SK-N-SH (cell line): ENCODE results near the gene KRT23. TPM values are rescaled to one million over a fixed set of nuclear protein-coding genes. Genes with fewer than 3 reads are reported as not detected.

Experiments
- CTCF ChIA-PET: fragments of 300-600, 350-600 bp; formaldehyde crosslinking; extraction: SDS; loops from one replicate; lab custom pipeline; 2021; lab: Yijun Ruan, JAX
- POLR2A ChIA-PET: fragments of 350-600 bp; sonication (Branson Sonifier 250); formaldehyde crosslinking; extraction: SDS; loops from one replicate; lab custom pipeline; 2020; ENCODE audit warnings: antibody characterized with exemption, inconsistent platforms; lab: Yijun Ruan, JAX
- DNase-seq: peaks from one replicate; pipeline ENCODE4 v3.0.0; 2012
- H2AFZ ChIP-seq: fragments of 200-600 bp; sonication (generic); 2 replicates; pipeline ENCODE4 v1.8.1; 2016; ENCODE audit warnings: antibody characterized with exemption, mild to moderate bottlenecking, low read depth
- H3F3A ChIP-seq: fragments of 200-600 bp; sonication (generic); replicated peaks from 2 replicates; pipeline ENCODE3; 2016; ENCODE audit warnings: antibody characterized with exemption, mild to moderate bottlenecking; ENCODE audit not compliant: insufficient read depth
- H3K27ac ChIP-seq, 2 experiments: fragments of 200-500 bp in 1 of 2; fragments of 200-600 bp in 1 of 2; sonication (Bioruptor generic) in 1 of 2; sonication (generic), shearing (Covaris generic) in 1 of 2; 2 replicates each; pipeline versions ENCODE4 v1.5.1 to v1.6.1; 2014 to 2016; ENCODE audit warnings: low read depth in 2 of 2, inconsistent platforms in 1 of 2, low read length in 1 of 2, mild to moderate bottlenecking in 1 of 2, mixed read lengths in 1 of 2
- H3K27me3 ChIP-seq: fragments of 200-600 bp; sonication (generic), shearing (Covaris generic); 2 replicates; pipeline ENCODE4 v1.6.1; 2016; ENCODE audit warnings: mixed run types; ENCODE audit not compliant: insufficient read depth
- H3K36me3 ChIP-seq, 2 experiments: fragments of 200-500 bp in 1 of 2; fragments of 200-600 bp in 1 of 2; sonication (Bioruptor generic) in 1 of 2; sonication (generic) in 1 of 2; replicated peaks in 1 of 2; 2 replicates each; pipeline versions ENCODE3 to v1.5.1; 2014 to 2016; ENCODE audit warnings: low read length in 1 of 2, mild to moderate bottlenecking in 1 of 2; ENCODE audit not compliant: insufficient read depth in 2 of 2, control insufficient read depth in 1 of 2
- H3K4me1 ChIP-seq, 2 experiments: fragments of 200-500 bp in 1 of 2; fragments of 200-600 bp in 1 of 2; sonication (Bioruptor generic) in 1 of 2; sonication (generic), shearing (Covaris generic) in 1 of 2; 2 replicates each; pipeline versions ENCODE4 v1.5.1 to v1.6.1; 2014 to 2016; ENCODE audit warnings: low read depth in 1 of 2, low read length in 1 of 2, mixed run types in 1 of 2; ENCODE audit not compliant: insufficient read depth in 2 of 2, control insufficient read depth in 1 of 2
- H3K4me2 ChIP-seq: fragments of 200-600 bp; sonication (generic), shearing (Covaris generic); 2 replicates; pipeline ENCODE4 v1.6.1; 2017; ENCODE audit warnings: mixed run types
- H3K4me3 ChIP-seq, 2 experiments: fragments of 200-500 bp in 1 of 2; fragments of 200-600 bp in 1 of 2; sonication (Bioruptor generic) in 1 of 2; sonication (generic), shearing (Covaris generic) in 1 of 2; 2 replicates each; pipeline versions ENCODE4 v1.5.1 to v1.8.1; 2014 to 2016; ENCODE audit warnings: low read depth in 2 of 2, inconsistent platforms in 1 of 2, low read length in 1 of 2, mild to moderate bottlenecking in 1 of 2, mixed read lengths in 1 of 2, moderate library complexity in 1 of 2
- H3K79me2 ChIP-seq: fragments of 200-600 bp; sonication (generic); 2 replicates; pipeline ENCODE4 v1.8.1; 2017; ENCODE audit warnings: mild to moderate bottlenecking; ENCODE audit not compliant: insufficient read depth
- H3K9ac ChIP-seq: fragments of 200-600 bp; sonication (generic); 2 replicates; pipeline ENCODE4 v1.6.1; 2017; ENCODE audit warnings: mixed run types
- H3K9me2 ChIP-seq: fragments of 200-600 bp; sonication (generic); 2 replicates; pipeline ENCODE4 v1.6.1; 2017; ENCODE audit warnings: mixed run types
- H3K9me3 ChIP-seq: fragments of 200-600 bp; sonication (generic); 2 replicates; pipeline ENCODE4 v1.6.1; 2017; ENCODE audit warnings: mixed run types, mild to moderate bottlenecking, moderate library complexity
- H4K20me1 ChIP-seq: fragments of 200-600 bp; sonication (generic); 2 replicates; pipeline ENCODE4 v1.6.1; 2017; ENCODE audit warnings: mild to moderate bottlenecking, mixed run types; ENCODE audit not compliant: insufficient read depth
- CHD2 ChIP-seq: fragments of 150-350 bp; IDR thresholded peaks from 2 replicates; pipeline ENCODE4 v1.6.1; 2018; ENCODE audit warnings: low read length; ENCODE audit not compliant: partially characterized antibody
- CTCF ChIP-seq: fragments of 200-600 bp; sonication (generic); IDR thresholded peaks from 2 replicates; pipeline ENCODE4 v1.6.1; 2017; ENCODE audit warnings: antibody characterized with exemption, mild to moderate bottlenecking, moderate library complexity
- ELF1 ChIP-seq: IDR thresholded peaks from 2 replicates; pipeline ENCODE4 v1.4.0; 2012
- FOXJ3 ChIP-seq: sonication (generic); formaldehyde crosslinking; IDR thresholded peaks from 2 replicates; pipeline ENCODE4 v1.5.1; 2020; ENCODE audit warnings: mild to moderate bottlenecking, missing genetic modification reagents
- FOXM1 ChIP-seq: IDR thresholded peaks from 2 replicates; pipeline ENCODE4 v1.4.0; 2012; ENCODE audit warnings: low read depth, mild to moderate bottlenecking
- GABPA ChIP-seq: IDR thresholded peaks from 2 replicates; pipeline ENCODE4 v1.4.0; 2012; ENCODE audit warnings: low read depth, mild to moderate bottlenecking
- GATA2 ChIP-seq: sonication (generic); formaldehyde crosslinking; IDR thresholded peaks from 2 replicates; pipeline ENCODE4 v1.5.0; 2020; ENCODE audit warnings: mild to moderate bottlenecking, missing genetic modification reagents
- JUND ChIP-seq: IDR thresholded peaks from 2 replicates; pipeline ENCODE4 v1.4.0; 2012
- MAX ChIP-seq: IDR thresholded peaks from 2 replicates; pipeline ENCODE4 v1.4.0; 2012; ENCODE audit warnings: low read depth
- MEF2A ChIP-seq: IDR thresholded peaks from 2 replicates; pipeline ENCODE4 v1.4.0; 2012; ENCODE audit warnings: low read depth, borderline replicate concordance
- NFIC ChIP-seq: IDR thresholded peaks from 2 replicates; pipeline ENCODE4 v1.4.0; 2012; ENCODE audit warnings: borderline replicate concordance
- PBX3 ChIP-seq: IDR thresholded peaks from 2 replicates; pipeline ENCODE4; 2012
- POLR2AphosphoS5 ChIP-seq: IDR thresholded peaks from 2 replicates; pipeline ENCODE4 v1.6.1; 2012; ENCODE audit warnings: low read depth, low read length
- RAD21 ChIP-seq: IDR thresholded peaks from 2 replicates; pipeline ENCODE4 v1.6.1; 2012; ENCODE audit warnings: mild to moderate bottlenecking, low read length
- RCOR1 ChIP-seq: fragments of 150-350 bp; IDR thresholded peaks from 2 replicates; pipeline ENCODE4 v1.6.1; 2017; ENCODE audit warnings: antibody characterized with exemption, low read length
- REST ChIP-seq: IDR thresholded peaks from 2 replicates; pipeline ENCODE4 v1.6.1; 2012; ENCODE audit warnings: mild to moderate bottlenecking, low read depth, low read length, moderate library complexity
- RXRA ChIP-seq: IDR thresholded peaks from 2 replicates; pipeline ENCODE4 v1.4.0; 2012; ENCODE audit warnings: low read depth, mild to moderate bottlenecking, borderline replicate concordance
- USF2 ChIP-seq: fragments of 150-350 bp; IDR thresholded peaks from 2 replicates; pipeline ENCODE4 v1.6.1; 2017; ENCODE audit warnings: antibody characterized with exemption, low read length, low read depth, borderline replicate concordance
- WGBS: methylation state at CpG from one replicate; pipeline ENCODE4 v1.1.6; 2017; ENCODE audit warnings: low lambda C conversion rate; 5-methylcytosine and 5-hydroxymethylcytosine counted together
- polyA plus RNA-seq, 3 experiments: library from polyadenylated mRNA; depleted of rRNA; stranded (reverse); fragments of >200 nt; gene quantifications; 2 replicates each; pipeline ENCODE4 v1.2.3, GENCODE V29; 2012

The KRT23 gene
- polyA plus RNA-seq, 1 of the 3 experiments (the other 2 are of a cell fraction): not detected

GRCh38 chr17:40958086-40958953, 20.9 kb upstream of the KRT23 start:
- no peak overlapping the region for H3K9ac ChIP-seq
- DNase-seq: no peak
- TF ChIP-seq RXRA: no peak
- TF ChIP-seq GABPA: no peak
- no peak for TF ChIP-seq JUND
- TF ChIP-seq RAD21: no peak
- no peak for TF ChIP-seq MEF2A
- no peak for TF ChIP-seq PBX3
- no peak for TF ChIP-seq ELF1
- no peak for TF ChIP-seq RCOR1
- TF ChIP-seq CHD2: no peak
- TF ChIP-seq MAX: no peak
- no peak for TF ChIP-seq FOXJ3 (CRISPR knock-in tag)
- no peak for TF ChIP-seq USF2
- TF ChIP-seq POLR2AphosphoS5: no peak
- no peaks in the 10 kb centered on the region for H3F3A ChIP-seq
- H3K9me3 ChIP-seq: no peaks in the 10 kb centered on the region
- H2AFZ ChIP-seq: no peak overlapping the region
- H3K4me1 ChIP-seq: peaks cover 0 to 5% of the 10 kb centered on the region in 2 experiments; a peak in 1 of 4 replicates
- H3K9me2 ChIP-seq: no peaks in the 10 kb centered on the region
- ChIA-PET CTCF (interaction anchor here (0.8 to 1.5 kb wide), 4 partner anchors 155 to 705 kb away, joined by 3 to 6 read pairs (median 4); no protein-coding TSS in a partner anchor), POLR2A (no interaction called here)
- 24% methylated on average over 12 of the region's 12 CpGs for WGBS
- H3K27me3 ChIP-seq: no peaks in the 10 kb centered on the region; the same call in 1 of the 2 replicates
- no peaks in the 10 kb centered on the region for H3K36me3 ChIP-seq
- no peaks in the 10 kb centered on the region for H3K79me2 ChIP-seq
- H3K4me3 ChIP-seq: no peak overlapping the region
- H4K20me1 ChIP-seq: no peaks in the 10 kb centered on the region
- H3K4me2 ChIP-seq: no peak overlapping the region
- no peak overlapping the region for H3K27ac ChIP-seq

GRCh38 chr17:40956401-40957254, 19.2 kb upstream of the KRT23 start:
- H3F3A ChIP-seq: no peaks in the 10 kb centered on the region
- H3K4me1 ChIP-seq: peaks cover 0 to 5% of the 10 kb centered on the region in 2 experiments; a peak in 1 of 4 replicates
- ChIA-PET CTCF (interaction anchor here (1.2 to 1.5 kb wide), 2 partner anchors 22 to 706 kb away, joined by 3 read pairs; no protein-coding TSS in a partner anchor), POLR2A (interaction anchor here (1.0 kb wide), 1 partner anchor 662 kb away, joined by 3 read pairs; no protein-coding TSS in a partner anchor)
- DNase-seq: no peak
- H3K9ac ChIP-seq: no peak overlapping the region
- H4K20me1 ChIP-seq: no peaks in the 10 kb centered on the region
- H3K9me3 ChIP-seq: no peaks in the 10 kb centered on the region
- no peaks in the 10 kb centered on the region for H3K36me3 ChIP-seq
- no peak overlapping the region for H3K27ac ChIP-seq
- H3K27me3 ChIP-seq: no peaks in the 10 kb centered on the region; the same call in 1 of the 2 replicates
- H3K4me2 ChIP-seq: peak overlapping the region; percentile 23
- 21% methylated on average over 8 of the region's 8 CpGs for WGBS
- no peaks in the 10 kb centered on the region for H3K79me2 ChIP-seq
- H2AFZ ChIP-seq: no peak overlapping the region
- H3K4me3 ChIP-seq: no peak overlapping the region
- H3K9me2 ChIP-seq: no peaks in the 10 kb centered on the region
- no peak for TF ChIP-seq CTCF
- peak; percentile 22; the same call in 1 of the 2 replicates for TF ChIP-seq JUND
- TF ChIP-seq NFIC: no peak
- no peak for TF ChIP-seq RXRA
- no peak for TF ChIP-seq FOXM1
- no peak for TF ChIP-seq GATA2 (CRISPR knock-in tag)
- no peak for TF ChIP-seq REST
